Vagina (tissue), 2 donors: ENCODE measurements around the gene COL16A1.

ENCODE experiments used
- CTCF ChIP-seq, 3 experiments: fragments of 450-650 bp in 2 of 3; fragments of 200-600 bp in 1 of 3; sonication (generic) in 1 of 3; IDR thresholded peaks; one replicate each; pipeline ENCODE4 v1.5.1; 2017 to 2019; ENCODE audit warnings: antibody characterized with exemption in 3 of 3, mild to moderate bottlenecking in 2 of 3, moderate library complexity in 2 of 3
- POLR2A ChIP-seq, 2 donors: fragments of 450-650 bp; IDR thresholded peaks; one replicate each; pipeline ENCODE4 v1.6.1; 2017; ENCODE audit warnings: antibody characterized with exemption in 2 of 2, mild to moderate bottlenecking in 2 of 2, moderate library complexity in 2 of 2
- POLR2AphosphoS5 ChIP-seq, 2 donors: sonication (generic); formaldehyde crosslinking; IDR thresholded peaks; one replicate each; pipeline ENCODE4 v1.9.0; 2017; ENCODE audit warnings: antibody characterized with exemption in 2 of 2, mild to moderate bottlenecking in 2 of 2, low read depth in 1 of 2; ENCODE audit not compliant: insufficient read depth in 1 of 2

- TF ChIP-seq POLR2A (IDR thresholded peaks at IDR 0.05) = no peak
- TF ChIP-seq CTCF (IDR thresholded peaks at IDR 0.05) = no peak
- no peak for TF ChIP-seq POLR2AphosphoS5 (IDR thresholded peaks at IDR 0.05; ENCODE audit: insufficient read depth in 1 of 2, low read depth in 1 of 2)
Observed at GRCh38 chr1:31668303-31668883, 35.4 kb downstream of the COL16A1 start.
